ENCODE results near the gene LAMP1.

DNA sequence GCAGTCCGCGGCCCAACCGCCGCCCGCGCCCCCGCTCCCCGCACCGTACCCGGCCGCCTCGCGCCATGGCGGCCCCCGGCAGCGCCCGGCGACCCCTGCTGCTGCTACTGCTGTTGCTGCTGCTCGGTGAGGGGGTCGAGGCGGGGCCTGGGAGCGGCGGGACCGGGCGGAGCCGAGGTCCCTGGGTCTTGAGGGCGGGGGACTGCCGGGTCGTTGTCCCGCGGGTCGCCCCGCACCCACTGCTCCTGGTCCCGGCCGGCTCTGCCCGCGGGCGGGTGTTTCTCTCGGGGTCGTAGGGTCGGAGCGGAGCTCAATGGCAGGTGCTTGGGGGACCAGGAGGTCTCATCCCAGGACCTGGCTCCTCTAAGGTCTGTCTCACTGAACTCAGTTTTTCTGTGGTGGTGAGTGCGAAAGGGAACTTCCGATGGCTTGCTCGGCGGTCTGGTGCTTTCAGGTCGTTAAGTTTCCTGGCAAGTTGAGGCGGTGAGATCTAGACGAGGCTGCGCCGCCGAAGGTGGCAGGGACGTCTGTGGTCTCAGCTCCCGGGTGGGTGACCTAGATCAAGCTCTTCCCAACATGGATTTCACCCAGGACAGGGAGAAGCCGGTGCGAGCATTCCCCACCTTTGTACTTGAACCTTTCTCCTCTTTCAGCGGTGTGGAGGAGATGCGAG is 467 bp downstream of the LAMP1 start:
- TF ChIP-seq, protein P1, sequence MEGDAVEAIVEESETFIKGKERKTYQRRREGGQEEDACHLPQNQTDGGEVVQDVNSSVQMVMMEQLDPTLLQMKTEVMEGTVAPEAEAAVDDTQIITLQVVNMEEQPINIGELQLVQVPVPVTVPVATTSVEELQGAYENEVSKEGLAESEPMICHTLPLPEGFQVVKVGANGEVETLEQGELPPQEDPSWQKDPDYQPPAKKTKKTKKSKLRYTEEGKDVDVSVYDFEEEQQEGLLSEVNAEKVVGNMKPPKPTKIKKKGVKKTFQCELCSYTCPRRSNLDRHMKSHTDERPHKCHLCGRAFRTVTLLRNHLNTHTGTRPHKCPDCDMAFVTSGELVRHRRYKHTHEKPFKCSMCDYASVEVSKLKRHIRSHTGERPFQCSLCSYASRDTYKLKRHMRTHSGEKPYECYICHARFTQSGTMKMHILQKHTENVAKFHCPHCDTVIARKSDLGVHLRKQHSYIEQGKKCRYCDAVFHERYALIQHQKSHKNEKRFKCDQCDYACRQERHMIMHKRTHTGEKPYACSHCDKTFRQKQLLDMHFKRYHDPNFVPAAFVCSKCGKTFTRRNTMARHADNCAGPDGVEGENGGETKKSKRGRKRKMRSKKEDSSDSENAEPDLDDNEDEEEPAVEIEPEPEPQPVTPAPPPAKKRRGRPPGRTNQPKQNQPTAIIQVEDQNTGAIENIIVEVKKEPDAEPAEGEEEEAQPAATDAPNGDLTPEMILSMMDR (IDR thresholded peaks at IDR 0.05) = no peak
- no peak for TF ChIP-seq EP300 (IDR thresholded peaks at IDR 0.05)
- TF ChIP-seq POLR2A (IDR thresholded peaks at IDR 0.05) = no peak

Measured in ovary (tissue), 3 donors.